Measurements from ENCODE around the gene RPL9.

Gene RPL9

DNA sequence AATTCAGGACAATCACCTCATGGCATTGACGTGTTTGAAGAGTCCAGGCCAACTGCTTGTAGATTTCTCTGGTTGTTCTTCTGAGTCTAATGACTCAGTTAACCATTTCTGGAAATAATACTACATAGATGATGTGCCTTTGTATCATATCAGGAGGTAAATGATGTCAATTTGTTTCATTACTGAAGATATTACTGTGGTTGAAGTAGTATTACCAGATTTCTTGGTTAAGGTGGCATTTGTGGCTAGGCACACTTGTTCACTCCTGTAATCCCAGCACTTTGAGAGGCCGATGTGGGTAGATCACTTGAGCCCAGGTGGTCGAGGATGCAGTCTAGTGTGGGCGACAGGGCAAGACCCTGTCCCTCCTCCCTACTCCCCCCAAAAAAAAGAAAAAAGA lies 15.7 kb downstream of the RPL9 start:
- Histone ChIP-seq H3K4me3 (replicated peaks; ENCODE audit: insufficient read depth, low read length) (no peak overlapping the region), H3K27ac (replicated peaks) (no peak overlapping the region), H3K27me3 (ENCODE audit: insufficient read depth, poor library complexity, severe bottlenecking) (no peaks in the 10 kb centered on the region)
- DNase-seq (ENCODE audit: low read depth in 1 of 2, low spot score in 1 of 2), result no peak
- TF ChIP-seq SPI1 (IDR thresholded peaks at IDR 0.05; ENCODE audit: borderline replicate concordance, low read depth) (no peak), GABPA (IDR thresholded peaks at IDR 0.05; ENCODE audit: low read depth) (no peak), POLR2AphosphoS5 (IDR thresholded peaks at IDR 0.05; ENCODE audit: low read depth) (no peak)
- TF ChIP-seq, protein P1, sequence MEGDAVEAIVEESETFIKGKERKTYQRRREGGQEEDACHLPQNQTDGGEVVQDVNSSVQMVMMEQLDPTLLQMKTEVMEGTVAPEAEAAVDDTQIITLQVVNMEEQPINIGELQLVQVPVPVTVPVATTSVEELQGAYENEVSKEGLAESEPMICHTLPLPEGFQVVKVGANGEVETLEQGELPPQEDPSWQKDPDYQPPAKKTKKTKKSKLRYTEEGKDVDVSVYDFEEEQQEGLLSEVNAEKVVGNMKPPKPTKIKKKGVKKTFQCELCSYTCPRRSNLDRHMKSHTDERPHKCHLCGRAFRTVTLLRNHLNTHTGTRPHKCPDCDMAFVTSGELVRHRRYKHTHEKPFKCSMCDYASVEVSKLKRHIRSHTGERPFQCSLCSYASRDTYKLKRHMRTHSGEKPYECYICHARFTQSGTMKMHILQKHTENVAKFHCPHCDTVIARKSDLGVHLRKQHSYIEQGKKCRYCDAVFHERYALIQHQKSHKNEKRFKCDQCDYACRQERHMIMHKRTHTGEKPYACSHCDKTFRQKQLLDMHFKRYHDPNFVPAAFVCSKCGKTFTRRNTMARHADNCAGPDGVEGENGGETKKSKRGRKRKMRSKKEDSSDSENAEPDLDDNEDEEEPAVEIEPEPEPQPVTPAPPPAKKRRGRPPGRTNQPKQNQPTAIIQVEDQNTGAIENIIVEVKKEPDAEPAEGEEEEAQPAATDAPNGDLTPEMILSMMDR (IDR thresholded peaks at IDR 0.05; ENCODE audit: insufficient read depth, low read length), result no peak
- TF ChIP-seq, protein P2, sequence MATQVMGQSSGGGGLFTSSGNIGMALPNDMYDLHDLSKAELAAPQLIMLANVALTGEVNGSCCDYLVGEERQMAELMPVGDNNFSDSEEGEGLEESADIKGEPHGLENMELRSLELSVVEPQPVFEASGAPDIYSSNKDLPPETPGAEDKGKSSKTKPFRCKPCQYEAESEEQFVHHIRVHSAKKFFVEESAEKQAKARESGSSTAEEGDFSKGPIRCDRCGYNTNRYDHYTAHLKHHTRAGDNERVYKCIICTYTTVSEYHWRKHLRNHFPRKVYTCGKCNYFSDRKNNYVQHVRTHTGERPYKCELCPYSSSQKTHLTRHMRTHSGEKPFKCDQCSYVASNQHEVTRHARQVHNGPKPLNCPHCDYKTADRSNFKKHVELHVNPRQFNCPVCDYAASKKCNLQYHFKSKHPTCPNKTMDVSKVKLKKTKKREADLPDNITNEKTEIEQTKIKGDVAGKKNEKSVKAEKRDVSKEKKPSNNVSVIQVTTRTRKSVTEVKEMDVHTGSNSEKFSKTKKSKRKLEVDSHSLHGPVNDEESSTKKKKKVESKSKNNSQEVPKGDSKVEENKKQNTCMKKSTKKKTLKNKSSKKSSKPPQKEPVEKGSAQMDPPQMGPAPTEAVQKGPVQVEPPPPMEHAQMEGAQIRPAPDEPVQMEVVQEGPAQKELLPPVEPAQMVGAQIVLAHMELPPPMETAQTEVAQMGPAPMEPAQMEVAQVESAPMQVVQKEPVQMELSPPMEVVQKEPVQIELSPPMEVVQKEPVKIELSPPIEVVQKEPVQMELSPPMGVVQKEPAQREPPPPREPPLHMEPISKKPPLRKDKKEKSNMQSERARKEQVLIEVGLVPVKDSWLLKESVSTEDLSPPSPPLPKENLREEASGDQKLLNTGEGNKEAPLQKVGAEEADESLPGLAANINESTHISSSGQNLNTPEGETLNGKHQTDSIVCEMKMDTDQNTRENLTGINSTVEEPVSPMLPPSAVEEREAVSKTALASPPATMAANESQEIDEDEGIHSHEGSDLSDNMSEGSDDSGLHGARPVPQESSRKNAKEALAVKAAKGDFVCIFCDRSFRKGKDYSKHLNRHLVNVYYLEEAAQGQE (IDR thresholded peaks at IDR 0.05; ENCODE audit: insufficient replicate concordance, low read depth), result no peak

DNA sequence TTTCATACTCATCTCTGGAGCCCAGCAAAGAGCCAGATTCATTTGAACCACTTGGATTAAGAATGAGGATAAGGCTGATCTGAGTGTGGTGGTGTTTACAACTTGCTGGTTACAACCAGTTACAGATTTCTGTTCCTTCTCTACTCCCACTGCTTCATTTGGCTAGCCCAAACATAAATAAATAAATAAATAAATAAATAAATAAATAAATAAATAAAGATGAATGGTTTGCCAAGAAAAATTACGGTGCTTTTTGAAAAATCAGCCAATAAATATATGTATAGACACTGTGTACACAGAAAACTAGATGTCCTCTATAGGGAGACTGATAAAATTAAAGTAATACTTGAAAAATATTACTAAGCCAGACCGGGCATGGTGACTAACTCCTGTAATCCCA lies 17.1 kb downstream of the RPL9 start:
- Histone ChIP-seq H3K27ac (replicated peaks) (no peak overlapping the region), H3K4me3 (replicated peaks; ENCODE audit: insufficient read depth, low read length) (no peak overlapping the region), H3K27me3 (ENCODE audit: insufficient read depth, poor library complexity, severe bottlenecking) (no peaks in the 10 kb centered on the region)
- TF ChIP-seq, protein P2 (IDR thresholded peaks at IDR 0.05; ENCODE audit: insufficient replicate concordance, low read depth), result no peak
- TF ChIP-seq GABPA (IDR thresholded peaks at IDR 0.05; ENCODE audit: low read depth), result no peak
- TF ChIP-seq, protein P1 (IDR thresholded peaks at IDR 0.05; ENCODE audit: insufficient read depth, low read length), result no peak
- no peak for TF ChIP-seq POLR2AphosphoS5 (IDR thresholded peaks at IDR 0.05; ENCODE audit: low read depth)
- TF ChIP-seq SPI1 (IDR thresholded peaks at IDR 0.05; ENCODE audit: borderline replicate concordance, low read depth), result no peak
- no peak for DNase-seq (ENCODE audit: low read depth in 1 of 2, low spot score in 1 of 2)

DNA sequence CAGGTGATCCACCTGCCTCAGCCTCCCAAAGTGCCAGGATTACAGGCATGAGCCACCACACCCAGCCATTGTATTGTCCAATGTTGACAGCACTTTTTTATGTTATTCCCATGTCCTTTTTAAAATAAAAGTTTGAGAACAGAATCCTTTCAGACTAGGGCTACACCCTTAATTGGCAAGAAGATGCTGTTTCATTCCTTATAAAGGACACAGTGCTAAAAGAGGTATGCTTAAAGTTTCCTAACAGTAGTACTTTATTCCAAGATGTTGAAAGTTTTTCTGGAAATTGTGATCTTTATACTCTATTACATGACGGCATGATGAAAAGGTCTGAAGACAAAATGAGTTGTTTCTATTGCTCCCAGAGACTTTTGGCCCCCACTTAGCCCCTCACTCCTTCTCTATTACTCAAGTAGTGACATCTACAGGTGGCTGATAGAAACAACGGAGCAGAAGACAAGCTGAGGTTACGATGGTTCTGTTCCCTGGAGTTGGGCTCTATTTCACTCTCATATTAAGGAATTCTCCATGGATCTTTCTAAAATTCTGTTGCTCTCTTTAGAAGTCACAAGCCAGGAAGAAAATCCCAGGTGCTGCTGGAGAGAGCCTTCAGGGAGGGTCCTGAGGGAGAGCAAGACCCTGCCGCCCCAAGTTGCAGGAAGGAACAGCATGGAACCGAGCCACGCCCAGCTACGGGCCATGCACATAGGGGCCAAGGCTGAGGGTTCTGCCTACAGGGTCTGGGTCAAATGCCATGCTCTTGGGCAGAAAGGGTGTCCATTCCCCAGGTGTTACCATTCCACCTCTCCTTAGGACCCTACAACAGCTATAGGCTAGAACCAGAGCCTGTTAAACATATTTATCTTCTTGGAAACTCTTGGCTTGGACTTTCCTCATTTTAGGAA lies 22.8 kb downstream of the RPL9 start:
- Histone ChIP-seq H3K4me3 (replicated peaks; ENCODE audit: insufficient read depth, low read length) (no peak overlapping the region), H3K27me3 (ENCODE audit: insufficient read depth, poor library complexity, severe bottlenecking) (no peaks in the 10 kb centered on the region), H3K27ac (replicated peaks) (no peak overlapping the region)
- DNase-seq (ENCODE audit: low read depth in 1 of 2, low spot score in 1 of 2), result no peak
- TF ChIP-seq POLR2AphosphoS5 (IDR thresholded peaks at IDR 0.05; ENCODE audit: low read depth), result no peak
- TF ChIP-seq, protein P1 (IDR thresholded peaks at IDR 0.05; ENCODE audit: insufficient read depth, low read length), result no peak
- no peak for TF ChIP-seq GABPA (IDR thresholded peaks at IDR 0.05; ENCODE audit: low read depth)
- TF ChIP-seq, protein P2 (IDR thresholded peaks at IDR 0.05; ENCODE audit: insufficient replicate concordance, low read depth), result no peak
- TF ChIP-seq SPI1 (IDR thresholded peaks at IDR 0.05; ENCODE audit: borderline replicate concordance, low read depth), result no peak
